HG02885 (cell line): Measurements from ENCODE around the gene DARS2.

Source experiments
- ATAC-seq: cut with Tn5 transposase; IDR thresholded peaks from one replicate; pipeline ENCODE4 v1.9.1; 2021; ENCODE audit warnings: mild to moderate bottlenecking; ENCODE audit not compliant: unreplicated experiment, poor library complexity

DARS2 gene

DNA sequence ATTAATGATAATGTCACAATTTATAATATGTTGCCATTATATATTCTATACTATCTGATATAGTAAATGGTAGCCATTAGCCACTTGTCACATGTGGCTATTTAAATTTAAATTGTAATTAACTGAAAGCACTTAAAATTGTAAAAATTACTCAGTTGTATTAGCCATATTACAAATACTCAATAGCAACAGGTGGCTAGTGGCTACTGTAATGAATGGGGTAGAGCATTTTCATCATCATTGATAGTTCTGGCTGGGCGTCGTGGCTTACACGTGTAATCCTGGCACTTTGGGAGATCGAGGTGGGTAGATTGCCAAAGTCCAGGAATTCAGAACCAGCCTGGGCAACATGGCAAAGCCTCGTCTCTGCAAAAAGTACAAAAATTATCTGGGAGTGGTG is 60.2 kb downstream of the DARS2 start:
- no peak for ATAC-seq

DNA sequence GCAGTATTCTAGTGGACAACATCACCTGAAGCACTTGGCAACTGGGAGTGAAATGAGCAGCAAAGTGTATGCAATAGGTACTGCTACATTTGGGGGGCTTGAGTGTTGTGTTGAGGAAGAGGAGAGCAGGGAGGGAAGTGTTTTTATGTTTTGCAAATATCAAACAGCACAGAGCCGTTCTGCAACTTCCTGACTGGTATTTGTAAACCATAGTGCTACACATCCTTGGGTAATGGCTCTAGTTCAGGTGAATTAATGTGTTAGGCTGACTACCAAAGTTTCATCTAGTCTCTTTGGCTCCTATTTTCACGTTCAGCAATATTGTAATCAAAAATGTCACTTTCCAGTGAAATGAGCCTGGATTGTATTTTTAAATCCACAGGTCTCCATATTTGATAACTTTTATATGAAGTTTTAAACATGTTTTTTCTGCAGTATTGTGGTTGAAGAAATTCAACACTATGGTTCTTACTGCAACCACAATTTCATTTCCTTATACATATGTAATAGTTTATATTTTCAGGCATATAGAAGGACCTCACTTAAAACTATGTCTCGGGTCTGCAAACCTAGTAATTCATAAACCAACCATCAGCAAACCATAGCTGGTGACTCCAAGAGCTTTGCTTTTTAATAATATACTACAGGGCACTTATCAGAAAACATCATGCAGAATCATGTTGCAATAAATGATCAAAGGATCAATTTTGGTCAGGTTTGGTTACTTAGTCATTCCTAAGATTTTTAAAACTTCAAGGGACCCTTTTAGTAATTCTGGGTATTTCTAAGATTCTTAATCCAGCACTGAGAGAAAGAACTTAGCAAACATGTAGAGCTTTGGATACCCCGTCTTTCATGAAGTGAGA is 62.5 kb downstream of the DARS2 start:
- ATAC-seq, result no peak

DNA sequence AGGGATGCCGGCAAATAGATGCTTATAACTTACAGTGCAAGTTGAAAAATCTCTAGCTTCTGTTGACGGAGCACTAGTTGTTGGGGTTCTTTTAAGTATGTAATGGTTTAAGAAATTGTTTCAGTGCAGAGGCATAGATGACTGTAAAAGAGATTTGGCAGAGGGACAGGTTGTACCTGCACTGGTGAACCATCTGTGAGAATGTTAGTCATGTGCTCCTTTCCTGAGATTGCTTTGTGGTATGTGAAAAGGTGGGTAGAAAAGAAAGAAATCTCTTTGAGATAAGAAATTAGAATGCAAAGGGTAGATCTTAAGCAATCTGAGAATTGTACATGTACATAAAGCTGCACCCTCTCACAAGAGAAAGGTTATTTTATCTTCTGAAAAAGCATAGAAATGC is 63.2 kb downstream of the DARS2 start:
- no peak for ATAC-seq

DNA sequence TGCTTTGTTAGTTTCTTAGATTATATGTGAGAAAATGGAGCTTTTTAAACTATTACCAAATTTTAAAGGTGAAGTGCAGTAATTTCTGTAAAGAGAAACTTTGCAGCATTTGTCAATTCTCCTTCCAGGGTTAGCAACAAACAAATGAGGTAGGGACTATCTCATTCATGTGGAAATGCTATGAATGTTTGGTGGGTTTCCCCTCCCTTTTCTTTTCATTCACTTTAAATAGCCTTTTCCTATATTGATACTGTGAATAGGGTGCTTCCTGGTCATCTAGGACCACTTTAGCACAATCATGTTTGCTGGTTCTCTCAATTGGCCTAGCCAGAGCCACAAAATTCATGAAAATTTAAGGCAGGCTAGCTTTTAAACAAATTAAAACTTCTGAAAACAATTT is 64.3 kb downstream of the DARS2 start:
- ATAC-seq, result no peak

DNA sequence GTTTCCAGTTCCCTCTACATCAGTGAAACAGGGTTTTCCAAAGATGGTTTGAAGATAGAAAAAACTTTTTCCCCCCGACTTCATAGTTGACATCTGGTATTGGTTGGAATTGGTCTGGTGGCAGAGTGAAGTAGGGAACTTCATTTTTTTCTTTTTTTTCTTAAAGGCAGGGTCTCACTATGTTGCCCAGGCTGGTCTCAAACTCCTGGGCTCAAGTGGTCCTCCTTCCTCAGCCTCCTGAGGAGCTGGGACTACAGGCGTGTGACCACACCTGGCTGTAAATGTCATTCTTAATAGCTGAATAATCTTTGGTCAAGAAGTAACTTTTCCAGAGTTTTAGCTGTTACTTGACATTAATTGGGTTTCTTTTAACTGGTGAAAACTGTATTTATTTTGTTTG is 65.4 kb downstream of the DARS2 start:
- no peak for ATAC-seq

DNA sequence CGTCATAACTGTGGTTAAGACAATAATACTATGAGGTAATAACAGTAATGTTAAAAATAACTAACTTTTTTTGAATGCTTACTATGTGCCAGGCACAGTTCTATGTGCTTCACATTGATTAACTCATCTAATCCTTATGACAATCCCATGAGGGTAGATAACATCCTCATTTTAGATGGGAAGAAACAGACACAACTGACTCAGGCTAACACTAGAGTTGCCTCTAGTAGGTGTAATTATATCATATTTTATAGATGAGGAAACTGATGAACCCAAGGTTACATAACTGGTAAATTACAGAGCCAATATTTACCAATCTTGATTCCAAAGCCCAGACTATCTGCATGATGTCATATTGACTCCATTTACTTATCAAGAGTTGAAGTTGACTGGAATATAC is 69.1 kb downstream of the DARS2 start:
- no peak for ATAC-seq

DNA sequence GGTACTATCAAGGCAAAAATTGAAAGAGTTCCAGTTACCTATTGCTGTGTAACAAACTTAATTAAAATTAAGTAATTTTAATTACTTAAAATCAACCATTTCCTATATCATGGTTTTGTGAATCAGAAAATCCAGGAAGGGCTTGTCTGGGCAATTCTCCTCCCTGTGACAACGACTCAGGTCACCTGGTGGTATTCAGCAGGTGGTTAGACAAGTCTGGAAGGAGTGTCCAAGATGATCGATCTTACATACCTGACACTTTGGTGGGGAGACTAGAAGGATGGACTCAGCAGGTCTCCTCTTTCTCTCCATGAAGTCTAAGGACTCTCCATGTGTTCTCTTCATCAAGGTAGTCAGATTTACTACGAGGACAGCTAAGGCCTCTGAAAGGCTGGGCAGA is 69.7 kb downstream of the DARS2 start:
- ATAC-seq, result no peak

DNA sequence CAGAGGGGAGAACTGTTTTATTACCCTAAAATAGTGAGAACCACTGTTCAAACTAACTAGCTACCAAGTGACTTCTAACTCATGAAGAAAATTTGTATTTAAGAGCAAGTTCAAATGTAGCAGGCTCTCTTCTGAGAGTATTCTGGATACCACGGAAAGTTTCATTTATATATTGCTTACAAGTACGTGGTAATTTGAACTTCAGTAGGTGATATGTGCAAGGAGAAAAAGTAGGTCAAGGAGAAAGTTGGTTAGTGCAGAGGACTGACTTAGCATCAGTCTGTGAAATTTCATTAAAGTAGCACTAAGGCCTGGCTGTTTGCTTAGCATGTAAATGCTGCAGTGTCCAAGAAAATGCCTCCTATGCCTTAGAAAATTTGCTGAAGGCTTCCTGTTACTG is 76.0 kb downstream of the DARS2 start:
- ATAC-seq, result no peak

DNA sequence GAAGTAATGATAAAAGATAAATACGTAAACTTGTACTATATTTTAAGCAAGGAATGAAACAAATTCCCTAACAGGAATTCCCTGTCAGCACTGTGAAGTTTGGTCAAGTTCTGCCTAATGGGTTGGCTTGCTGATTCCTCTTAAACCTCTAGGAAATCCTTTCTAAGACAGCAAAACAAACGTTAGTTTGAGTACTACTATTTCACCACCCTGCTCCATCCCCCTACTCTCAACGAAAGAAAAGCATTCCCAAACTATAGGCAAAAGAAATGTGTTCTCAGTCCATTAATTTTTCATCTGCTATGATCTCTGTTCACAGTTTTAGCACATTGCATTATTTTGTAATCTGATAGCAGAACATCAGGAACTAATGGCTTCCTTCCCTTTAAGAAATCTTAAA is 76.5 kb downstream of the DARS2 start:
- no peak for ATAC-seq

DNA sequence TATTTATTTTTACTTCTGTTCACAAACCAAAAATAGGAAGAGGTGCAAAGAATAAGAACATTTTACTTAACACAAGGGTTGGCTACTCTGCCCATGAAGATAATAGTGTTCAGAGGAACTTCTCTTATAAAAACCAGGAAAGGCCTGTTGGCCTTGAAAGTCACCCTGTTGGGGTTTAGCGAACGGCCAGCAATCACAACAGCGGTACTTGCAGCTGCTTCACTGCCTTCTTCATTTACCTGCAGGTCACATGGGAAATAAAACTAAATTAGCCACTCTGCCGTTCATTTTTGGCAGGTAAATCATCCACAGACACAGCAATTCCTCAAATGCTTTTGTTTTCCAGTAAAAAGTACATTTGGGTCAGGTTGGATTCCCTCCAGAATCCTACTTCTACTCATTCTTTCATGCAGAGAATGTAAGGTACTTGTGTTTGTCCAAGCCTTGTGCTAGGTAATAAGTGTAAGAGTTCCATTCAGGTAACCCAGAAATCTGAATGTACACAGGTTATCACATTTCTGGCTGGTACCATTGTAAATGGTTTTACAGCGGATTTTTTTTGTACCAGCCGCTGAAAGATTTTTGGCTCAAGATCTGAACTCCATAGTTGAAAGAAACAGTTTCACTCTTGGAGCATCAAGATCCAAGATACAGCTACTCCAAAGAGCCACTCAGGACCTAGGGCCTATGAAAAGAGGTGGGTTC is 79.5 kb downstream of the DARS2 start:
- ATAC-seq, result no peak
